ENCODE results near the gene JADE1.

JADE1 gene

GRCh38 chr4:128809477-128810330 lies at the start of gene JADE1:
Gene JADE1, plus strand, starts transcription at chr4:128809700. Its CDS starts 22,059 bp downstream, at chr4:128831759.
- DNase-seq, result peak; percentile 80 to 91 (median 85)

GRCh38 chr4:128766781-128767180 lies 42.7 kb upstream of the JADE1 start:
- DNase-seq, result no peak

GRCh38 chr4:128768373-128768996 lies 41.0 kb upstream of the JADE1 start:
- no peak for DNase-seq

- no peak for DNase-seq
Observed at GRCh38 chr4:128769011-128769410, 40.5 kb upstream of the JADE1 start.

DNA sequence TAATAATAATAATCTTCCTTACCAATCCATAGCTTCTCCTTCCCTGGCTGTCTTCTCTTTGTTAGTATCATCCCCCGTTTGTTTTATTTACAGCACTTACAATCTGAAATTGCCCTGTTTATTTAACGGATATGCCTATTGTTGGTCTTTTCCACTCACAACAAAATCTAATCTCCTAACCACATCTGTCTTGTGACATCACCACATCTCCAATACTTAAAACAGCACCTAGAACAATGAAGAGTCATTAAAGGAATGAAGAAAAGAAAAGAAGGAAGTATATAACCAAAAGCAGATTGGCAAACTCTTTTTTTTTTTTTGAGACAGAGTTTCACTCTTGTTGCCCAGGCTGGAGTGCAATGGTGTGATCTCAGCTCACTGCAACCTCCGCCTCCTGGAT lies 38.7 kb upstream of the JADE1 start:
- no peak for DNase-seq

DNA sequence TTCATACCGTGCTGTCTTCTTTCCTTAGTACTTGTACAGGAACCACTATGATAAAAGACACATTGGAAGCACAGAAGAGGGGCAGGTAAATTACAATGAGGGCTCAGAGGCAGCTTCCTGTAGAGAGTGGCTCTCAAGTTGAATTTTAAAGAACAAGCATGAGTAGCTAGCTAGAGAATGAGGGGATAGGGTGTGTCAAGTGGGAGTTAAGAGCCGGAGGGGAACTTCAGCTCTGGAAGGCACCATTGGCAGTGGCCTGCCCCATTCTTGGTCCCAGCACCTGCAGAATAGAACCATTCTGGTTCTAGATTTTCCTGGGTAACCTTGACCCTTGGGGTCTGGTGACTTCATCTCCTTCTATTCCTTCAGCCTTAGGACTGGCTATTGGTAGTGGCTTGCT lies 34.0 kb upstream of the JADE1 start:
- DNase-seq, result no peak

DNA sequence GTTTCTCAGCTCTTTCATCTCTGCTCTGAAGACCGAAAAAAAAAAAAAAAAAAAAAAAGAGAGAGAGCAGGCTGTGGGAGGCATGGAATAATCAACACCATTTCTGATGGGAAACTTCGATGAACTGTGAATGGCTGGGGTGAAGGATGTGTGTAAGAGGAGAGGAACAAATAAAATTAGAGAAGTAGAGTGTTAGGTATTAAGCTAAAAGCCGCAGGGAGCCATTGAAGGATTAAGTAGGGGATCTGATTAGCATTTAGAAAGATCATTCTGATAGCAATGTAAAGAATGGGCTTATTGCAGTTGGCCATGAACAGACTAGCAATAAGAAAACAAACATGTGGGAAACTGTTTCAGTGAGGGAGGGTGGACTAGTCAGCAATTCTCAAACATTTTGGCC lies 33.6 kb upstream of the JADE1 start:
- DNase-seq, result no peak

DNA sequence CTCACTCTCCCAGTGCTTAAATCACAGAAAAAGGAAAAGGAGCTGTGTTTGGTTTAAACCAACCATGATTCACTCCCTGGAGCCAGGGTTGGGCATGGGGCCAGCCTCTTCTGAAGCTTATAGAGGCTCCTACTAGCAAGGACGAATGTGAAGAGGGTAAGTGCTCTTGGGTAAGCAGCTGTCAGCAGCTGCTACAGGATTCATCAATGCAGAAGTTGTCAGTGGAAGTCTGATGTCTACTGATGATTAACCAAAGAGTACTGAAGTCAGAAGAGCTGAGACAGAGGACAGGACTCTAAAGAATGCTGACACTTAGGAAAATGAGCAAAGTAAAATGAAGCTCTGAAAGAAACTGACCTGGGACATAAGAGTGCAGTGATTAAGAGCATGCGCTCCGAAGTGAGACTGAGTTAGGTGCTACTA lies 32.7 kb upstream of the JADE1 start:
- DNase-seq, result no peak

- no peak for DNase-seq
Observed at GRCh38 chr4:128780688-128781087, 28.8 kb upstream of the JADE1 start.

DNA sequence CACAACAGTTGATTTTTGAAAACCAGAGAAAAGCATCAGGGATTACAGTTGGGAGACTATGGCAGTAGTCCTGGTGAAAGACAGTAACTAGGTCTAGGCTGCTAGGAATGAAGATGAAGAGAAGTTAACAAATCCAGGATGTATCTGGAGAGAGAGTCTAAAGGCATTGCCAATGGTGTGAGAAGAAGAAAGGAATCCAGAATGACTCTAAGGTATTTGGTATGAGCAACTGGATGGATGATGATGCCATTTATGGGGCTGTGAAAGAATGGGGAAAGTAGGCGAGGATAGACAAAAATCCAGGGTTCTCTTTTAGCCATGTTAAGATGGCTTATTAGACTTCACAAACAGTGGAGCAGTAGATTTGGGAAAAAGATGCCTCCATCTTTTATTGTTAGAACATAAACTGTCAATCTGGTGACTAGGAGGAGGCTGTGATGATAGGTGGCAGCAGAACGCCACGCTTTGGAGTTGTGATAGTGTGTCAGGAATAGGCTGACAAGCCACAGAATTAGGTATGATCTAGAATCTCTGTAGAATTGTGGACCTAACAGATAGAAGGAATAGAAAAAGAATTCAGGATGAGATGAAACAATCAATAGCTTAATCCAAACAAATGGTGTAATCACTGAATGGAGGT lies 27.3 kb upstream of the JADE1 start:
- DNase-seq, result peak; percentile 11 to 68 (median 44)

GRCh38 chr4:128782875-128783614 lies 26.5 kb upstream of the JADE1 start:
- no peak for DNase-seq

DNA sequence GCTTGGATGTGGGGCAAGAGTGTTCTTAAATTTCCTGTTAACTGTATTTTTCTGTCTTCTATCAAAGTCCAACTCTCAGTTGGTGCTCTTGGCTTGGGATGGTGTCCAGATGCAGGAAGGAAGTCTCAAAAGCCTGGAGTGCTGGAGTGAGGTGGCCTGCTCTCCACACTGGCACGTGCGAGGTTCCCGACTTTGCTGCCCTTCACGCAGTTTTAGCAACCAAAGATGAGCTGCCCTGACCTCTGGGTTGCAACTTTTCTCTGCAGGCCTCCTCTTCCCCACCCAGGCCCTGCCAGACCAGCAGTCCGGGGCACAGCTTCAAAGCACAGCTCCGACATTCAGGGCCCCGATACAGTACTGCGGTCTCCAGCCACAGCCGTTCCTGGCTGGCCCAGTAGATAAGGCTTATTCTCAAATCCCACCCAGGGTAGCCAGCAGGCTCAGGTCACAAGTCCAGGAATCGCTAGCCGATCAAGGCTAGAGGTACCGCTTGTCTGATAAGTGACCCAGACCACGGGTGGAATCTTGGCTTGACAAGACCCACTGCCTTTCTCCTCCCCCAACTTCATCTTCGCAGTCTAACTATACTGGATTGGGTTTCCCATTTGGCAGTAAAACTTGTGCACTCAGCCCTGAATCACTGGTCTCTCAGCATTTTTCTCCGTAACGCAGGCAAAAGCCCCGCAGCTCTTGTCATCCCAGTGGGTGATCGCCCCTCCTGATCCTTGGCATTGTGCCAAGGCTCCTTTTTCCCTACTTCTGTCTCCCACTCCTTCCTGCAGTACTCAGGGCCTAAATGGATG lies 21.8 kb upstream of the JADE1 start:
- no peak for DNase-seq

DNA sequence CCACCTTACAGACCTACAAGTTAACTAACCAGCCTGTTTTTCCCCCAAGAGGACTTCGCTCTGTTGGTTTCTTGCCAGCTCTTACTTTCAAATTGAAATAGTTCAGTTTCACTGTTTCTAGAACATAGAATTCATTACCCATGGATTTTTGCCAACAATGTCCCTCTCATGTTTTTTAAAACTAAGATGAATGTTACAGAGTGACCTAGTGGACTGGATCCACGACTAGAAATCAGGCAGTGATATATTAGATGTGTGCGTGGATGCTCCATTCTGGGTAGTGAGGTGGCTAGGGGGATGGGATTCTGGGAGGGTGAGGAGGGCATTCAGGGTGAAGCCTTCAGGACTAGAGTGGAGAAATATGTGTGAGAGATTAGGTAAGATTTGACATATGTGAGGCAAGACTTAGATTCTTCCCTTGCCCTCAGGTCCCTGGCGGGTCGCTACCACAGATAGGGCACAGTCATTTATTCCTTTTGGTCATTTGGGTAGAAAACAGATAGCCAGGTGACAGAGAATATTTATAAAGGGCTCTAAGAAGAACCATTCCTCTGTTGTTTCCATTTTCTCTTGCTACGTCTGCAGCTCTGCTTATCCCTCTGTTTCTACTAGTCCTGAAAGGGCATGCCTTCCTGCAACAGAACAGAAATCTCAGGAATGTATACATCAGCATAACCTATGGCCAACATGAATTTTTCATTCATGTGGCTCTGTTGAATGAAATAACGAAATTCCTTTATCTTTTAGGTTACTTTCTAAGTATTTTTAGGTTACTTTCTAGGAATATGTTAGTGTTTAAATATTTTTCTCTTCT lies 15.4 kb upstream of the JADE1 start:
- DNase-seq, result no peak

DNA sequence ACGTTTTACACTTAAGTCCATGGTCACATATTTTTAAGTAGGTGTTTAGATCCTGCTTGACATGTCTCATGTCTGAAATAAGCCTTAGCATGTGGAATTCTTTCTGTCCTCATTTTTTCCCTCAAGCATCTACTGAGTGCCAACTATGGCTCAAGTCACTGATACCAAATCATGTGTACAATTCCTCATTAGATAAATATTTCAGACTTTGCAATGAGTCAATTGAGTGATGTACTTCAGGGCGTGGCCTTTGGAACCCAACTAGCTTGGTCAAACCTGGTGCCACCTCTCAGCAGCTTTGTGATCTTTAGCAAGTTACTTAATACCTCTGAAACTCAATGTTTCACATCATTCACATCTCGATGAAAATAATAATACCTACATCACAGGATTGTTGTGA lies 12.6 kb upstream of the JADE1 start:
- no peak for DNase-seq

- DNase-seq, result no peak
Observed at GRCh38 chr4:128800284-128800683, 9.2 kb upstream of the JADE1 start.

GRCh38 chr4:128800701-128801284 lies 8.7 kb upstream of the JADE1 start:
- DNase-seq, result no peak

DNA sequence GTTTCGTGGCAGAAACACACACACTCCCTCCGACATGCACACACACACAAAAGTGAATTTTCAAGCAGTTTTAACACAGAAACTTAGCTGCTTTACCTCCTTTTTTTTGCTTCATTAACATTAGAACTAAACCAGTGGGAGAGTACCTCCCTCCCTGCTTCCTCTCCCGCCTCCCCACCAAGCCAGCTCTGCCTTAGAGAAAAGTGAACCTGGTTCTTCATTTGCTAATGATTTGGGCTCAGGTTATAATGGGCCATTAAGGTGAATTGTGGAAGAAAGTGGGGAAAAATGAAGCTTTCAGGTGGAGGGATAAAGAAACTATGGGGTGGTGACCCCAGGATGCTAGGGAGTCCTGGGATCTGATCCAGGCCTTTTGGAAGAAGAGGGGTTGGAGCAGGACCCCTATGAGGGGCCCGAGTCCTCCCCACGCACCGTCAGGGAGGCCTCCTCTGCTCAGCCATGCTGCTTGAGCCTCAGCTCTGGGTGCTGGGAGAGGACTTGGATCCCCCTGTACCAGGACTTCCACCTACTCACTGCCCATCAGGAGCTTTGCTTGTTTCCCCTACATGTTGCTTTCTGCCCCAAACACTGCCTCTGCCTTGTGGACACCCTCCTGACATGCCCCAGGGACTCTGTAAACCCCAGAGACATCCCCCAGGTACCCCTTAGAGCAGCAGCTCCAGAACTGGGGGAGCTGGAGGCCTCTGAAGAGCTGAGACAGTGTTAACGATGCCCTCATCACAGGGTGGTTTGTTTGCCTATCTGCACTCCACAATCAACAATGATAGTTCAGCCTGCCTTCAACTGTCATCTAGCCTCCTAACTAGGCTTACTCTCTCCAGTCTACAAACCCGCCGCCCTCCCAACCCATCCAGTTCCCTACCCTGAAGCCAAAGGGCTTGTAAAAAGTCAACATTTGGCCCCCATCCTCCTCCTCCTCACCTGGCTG lies 6.5 kb upstream of the JADE1 start:
- no peak for DNase-seq

DNA sequence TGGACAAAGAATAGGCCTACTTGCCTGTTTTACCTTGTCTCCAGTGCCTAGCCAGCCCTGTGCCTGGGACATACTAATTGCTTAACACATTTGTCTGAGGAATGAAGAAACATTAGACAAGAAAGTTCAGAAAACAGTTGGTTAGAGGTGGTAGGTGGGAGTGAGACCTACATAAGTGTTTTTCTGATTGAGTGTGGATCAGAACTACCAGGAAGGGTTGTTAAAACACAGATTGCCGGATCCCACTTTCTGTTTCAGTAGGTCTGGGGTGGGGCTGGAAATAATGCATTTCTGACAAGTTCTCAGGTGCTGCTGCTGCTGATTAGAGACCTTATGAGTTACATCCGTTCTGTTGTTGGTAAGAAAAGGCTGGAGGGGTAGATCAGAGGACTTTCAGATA lies 5.7 kb upstream of the JADE1 start:
- peak in 2 of 6 experiments; percentile 4 to 44 for DNase-seq

DNA sequence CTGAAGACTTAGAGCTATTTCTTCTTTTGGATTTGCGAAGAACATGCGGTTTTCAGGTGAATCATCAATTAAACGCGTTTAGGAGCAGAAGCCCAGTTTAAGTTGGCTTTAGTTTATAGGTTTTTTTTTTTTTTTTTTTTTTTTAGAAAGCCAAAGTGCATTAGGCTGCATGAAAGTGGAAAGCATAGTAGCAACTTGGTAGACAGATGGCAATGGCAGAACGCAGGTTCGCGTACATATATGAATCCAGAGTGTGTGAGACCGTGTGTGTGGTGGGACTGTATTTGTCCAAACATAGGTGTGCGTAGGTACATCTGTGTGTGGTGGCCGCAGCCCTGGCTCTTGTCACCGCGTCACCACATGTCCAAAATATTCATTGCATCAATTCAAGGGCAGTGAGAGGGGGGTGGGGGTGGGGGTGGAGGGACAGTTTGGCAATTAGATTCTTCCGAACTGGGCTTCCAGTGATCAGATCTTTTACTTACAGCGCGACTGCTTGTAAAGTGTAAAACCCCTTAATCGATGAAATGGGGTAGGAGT lies 901 bp downstream of the JADE1 start:
- DNase-seq, result peak in 5 of 6 experiments; percentile 20 to 64 (median 48)

Measured in stimulated activated naive CD4-positive, alpha-beta T cell (primary cell).